Ectodermal cell (in vitro differentiated cells): ENCODE measurements around the gene SYK.

ENCODE experiments used
- H3K27ac ChIP-seq: 2 replicates; pipeline ENCODE4 v1.7.0; 2013; ENCODE audit warnings: mild to moderate bottlenecking, low read depth, low read length; ENCODE audit not compliant: insufficient read depth, poor library complexity, severe bottlenecking
- H3K27me3 ChIP-seq: 2 replicates; pipeline ENCODE4 v1.7.0; 2013; ENCODE audit warnings: mild to moderate bottlenecking, low read length; ENCODE audit not compliant: insufficient read depth, control insufficient read depth, poor library complexity, severe bottlenecking
- H3K36me3 ChIP-seq: one replicate; pipeline ENCODE4 v1.7.0; 2013; ENCODE audit warnings: low read length; ENCODE audit not compliant: control insufficient read depth, insufficient read depth
- H3K4me1 ChIP-seq: one replicate; pipeline ENCODE4 v1.7.0; 2013; ENCODE audit warnings: low read length; ENCODE audit not compliant: control insufficient read depth, insufficient read depth
- H3K4me3 ChIP-seq: 2 replicates; pipeline ENCODE4 v1.7.0; 2013; ENCODE audit warnings: low read depth, low read length, control low read depth; ENCODE audit not compliant: insufficient read depth
- H3K9me3 ChIP-seq: 2 replicates; pipeline ENCODE4 v1.7.0; 2013; ENCODE audit warnings: mild to moderate bottlenecking, low read length, moderate library complexity; ENCODE audit not compliant: control insufficient read depth
- WGBS, 2 experiments: methylation state at CpG; one replicate each; pipeline ENCODE4 v1.1.7; 2013; ENCODE audit warnings: missing lambda C conversion rate in 2 of 2; 5-methylcytosine and 5-hydroxymethylcytosine counted together

Gene SYK

GRCh38 chr9:90795084-90795483 lies 6.5 kb upstream of the SYK start:
- Histone ChIP-seq H3K4me1 (no peaks in the 10 kb centered on the region), H3K27ac (no peak overlapping the region), H3K36me3 (no peaks in the 10 kb centered on the region), H3K27me3 (peaks cover 14% of the 10 kb centered on the region), H3K4me3 (no peak overlapping the region), H3K9me3 (no peaks in the 10 kb centered on the region)
- 99 to 100% methylated on average over 3 of the region's 3 CpGs for WGBS, 2 experiments

DNA sequence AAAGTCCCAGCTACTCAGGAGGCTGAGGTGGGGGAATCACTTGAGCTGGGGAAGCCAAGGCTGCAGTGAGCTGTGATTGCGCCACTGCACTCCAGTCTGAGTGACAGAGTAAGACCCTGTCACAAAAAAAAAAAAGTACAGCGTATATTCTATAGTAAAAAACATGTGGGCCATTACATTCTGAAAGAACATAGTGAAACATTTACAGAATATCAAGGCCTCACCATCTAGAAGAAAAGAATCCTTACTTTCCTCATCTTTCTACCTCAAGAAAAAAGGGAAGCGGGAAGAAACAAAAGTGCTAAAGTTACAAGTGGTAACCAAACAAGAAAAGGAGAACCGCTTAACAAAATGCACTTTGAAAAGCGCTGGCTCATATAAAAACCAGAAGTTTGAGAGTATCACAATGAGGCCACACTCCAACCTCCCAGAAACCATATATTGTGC lies 5.7 kb upstream of the SYK start:
- 87 to 91% methylated on average over 4 of the region's 5 CpGs for WGBS, 2 experiments
- H3K27me3 ChIP-seq = peaks cover 22% of the 10 kb centered on the region
- no peaks in the 10 kb centered on the region for H3K36me3 ChIP-seq
- H3K4me1 ChIP-seq = no peaks in the 10 kb centered on the region
- H3K4me3 ChIP-seq = no peak overlapping the region
- no peaks in the 10 kb centered on the region for H3K9me3 ChIP-seq
- H3K27ac ChIP-seq = no peak overlapping the region

DNA sequence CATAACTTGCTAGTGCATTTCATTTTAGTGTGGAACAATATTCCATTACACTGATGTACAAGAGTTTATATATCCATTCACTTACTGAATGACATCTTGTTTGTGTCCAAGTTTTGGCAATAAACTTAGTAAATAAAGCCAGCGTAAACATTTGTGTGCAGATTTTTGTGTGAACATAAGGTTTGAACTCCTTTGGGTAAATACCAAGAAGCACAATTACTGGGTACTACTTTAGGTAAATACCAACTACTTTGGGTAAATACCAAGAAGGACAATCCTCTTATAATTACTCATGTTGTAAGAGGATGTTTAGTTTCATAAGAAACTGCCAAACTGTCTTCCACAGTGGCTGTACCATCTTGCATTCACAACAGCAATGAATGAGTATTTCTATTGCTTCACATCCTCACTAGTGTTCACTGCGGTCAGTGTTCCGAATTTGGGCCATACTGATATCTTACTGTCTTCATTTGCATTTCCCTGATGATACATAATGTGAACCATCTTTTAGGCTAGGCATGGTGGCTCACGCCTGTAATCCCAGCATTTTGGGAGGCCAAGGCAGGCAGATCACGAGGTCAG lies 2.3 kb upstream of the SYK start:
- H3K27ac ChIP-seq = no peak overlapping the region
- H3K4me1 ChIP-seq = no peaks in the 10 kb centered on the region
- no peaks in the 10 kb centered on the region for H3K9me3 ChIP-seq
- H3K27me3 ChIP-seq = peaks cover 56% of the 10 kb centered on the region
- no peaks in the 10 kb centered on the region for H3K36me3 ChIP-seq
- 88 to 95% methylated on average over 5 of the region's 5 CpGs for WGBS, 2 experiments
- H3K4me3 ChIP-seq = no peak overlapping the region

DNA sequence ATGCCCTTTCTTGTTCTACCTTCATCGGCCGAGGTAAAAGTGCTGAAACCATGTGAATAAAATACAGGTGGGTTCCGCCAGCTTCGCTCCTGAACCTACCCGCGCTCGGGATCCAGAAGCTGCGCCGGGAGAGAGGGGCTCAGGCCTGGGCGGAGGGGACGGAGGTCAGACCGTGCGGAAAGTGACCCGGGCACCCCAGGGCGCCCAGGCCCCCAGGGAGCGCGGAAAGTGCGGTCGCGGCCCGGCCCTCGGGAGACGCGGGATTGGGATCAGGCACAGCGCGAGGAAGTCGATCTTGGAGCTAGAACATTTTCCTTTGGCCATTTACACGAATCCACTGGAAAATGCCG lies 329 bp downstream of the SYK start:
- Histone ChIP-seq H3K4me1 (no peaks in the 10 kb centered on the region), H3K9me3 (no peaks in the 10 kb centered on the region), H3K27ac (no peak overlapping the region), H3K36me3 (no peaks in the 10 kb centered on the region), H3K4me3 (peak overlapping the region; percentile 42), H3K27me3 (peaks cover 56% of the 10 kb centered on the region)
- 5 to 6% methylated on average over 29 of the region's 29 CpGs for WGBS, 2 experiments

GRCh38 chr9:90802386-90802985 lies 867 bp downstream of the SYK start:
- H3K4me3 ChIP-seq = no peak overlapping the region
- 80 to 84% methylated on average over 3 of the region's 3 CpGs for WGBS, 2 experiments

GRCh38 chr9:90803860-90804593 lies 2.4 kb downstream of the SYK start:
- WGBS, 2 experiments = 91 to 100% methylated on average over 1 to 2 of the region's 3 CpGs
- Histone ChIP-seq H3K4me1 (no peaks in the 10 kb centered on the region), H3K4me3 (no peak overlapping the region), H3K9me3 (no peaks in the 10 kb centered on the region), H3K36me3 (no peaks in the 10 kb centered on the region), H3K27me3 (peaks cover 52% of the 10 kb centered on the region), H3K27ac (no peak overlapping the region)

More at GRCh38 chr9:90802386-90802985, 867 bp downstream of the SYK start:
- Histone ChIP-seq H3K27ac (no peak overlapping the region), H3K27me3 (peaks cover 56% of the 10 kb centered on the region), H3K9me3 (no peaks in the 10 kb centered on the region), H3K36me3 (no peaks in the 10 kb centered on the region), H3K4me1 (no peaks in the 10 kb centered on the region)

- H3K9me3 ChIP-seq = no peaks in the 10 kb centered on the region
- peaks cover 40% of the 10 kb centered on the region for H3K27me3 ChIP-seq
- no peaks in the 10 kb centered on the region for H3K36me3 ChIP-seq
- no peak overlapping the region for H3K27ac ChIP-seq
- no peaks in the 10 kb centered on the region for H3K4me1 ChIP-seq
- 90% methylated on average over 6 of the region's 6 CpGs for WGBS, 2 experiments
- H3K4me3 ChIP-seq = no peak overlapping the region
Measured at GRCh38 chr9:90805006-90805996, 3.7 kb downstream of the SYK start.

GRCh38 chr9:90807006-90807405 lies 5.4 kb downstream of the SYK start:
- WGBS, 2 experiments = 75 to 77% methylated on average over 3 of the region's 3 CpGs

GRCh38 chr9:90808398-90808797 lies 6.8 kb downstream of the SYK start:
- no peaks in the 10 kb centered on the region for H3K9me3 ChIP-seq
- no peak overlapping the region for H3K4me3 ChIP-seq
- H3K4me1 ChIP-seq = no peaks in the 10 kb centered on the region
- H3K36me3 ChIP-seq = no peaks in the 10 kb centered on the region
- peaks cover 12% of the 10 kb centered on the region for H3K27me3 ChIP-seq
- 90% methylated on average over 6 of the region's 6 CpGs for WGBS, 2 experiments
- no peak overlapping the region for H3K27ac ChIP-seq

More at GRCh38 chr9:90807006-90807405, 5.4 kb downstream of the SYK start:
- Histone ChIP-seq H3K36me3 (no peaks in the 10 kb centered on the region), H3K27me3 (peaks cover 23% of the 10 kb centered on the region), H3K4me3 (no peak overlapping the region), H3K27ac (no peak overlapping the region), H3K9me3 (no peaks in the 10 kb centered on the region), H3K4me1 (no peaks in the 10 kb centered on the region)
